Esophagus squamous epithelium (tissue), 5 donors: ENCODE results near the gene BCAT1. TPM values are rescaled to one million over a fixed set of nuclear protein-coding genes. Genes with fewer than 3 reads are reported as not detected.

Experiments
- DNase-seq: peaks from one replicate; lab custom pipeline; 2025; lab: John Stamatoyannopoulos, UW
- H3K27ac ChIP-seq, 4 donors: fragments of 200-600 bp; sonication (generic); one replicate each; pipeline ENCODE4 v1.5.1; 2016 to 2019; ENCODE audit warnings: mild to moderate bottlenecking in 1 of 4
- H3K27me3 ChIP-seq, 4 donors: fragments of 200-600 bp; sonication (generic); 1 replicate in 3 of 4; 2 replicates in 1 of 4; pipeline versions ENCODE4 v1.5.1 to v1.6.0; 2017 to 2021; ENCODE audit warnings: antibody characterized with exemption in 1 of 4
- H3K36me3 ChIP-seq, 3 donors: fragments of 200-600 bp; sonication (generic); one replicate each; pipeline ENCODE4 v1.5.1; 2016 to 2019
- H3K4me1 ChIP-seq, 3 donors: fragments of 200-600 bp; sonication (generic); one replicate each; pipeline ENCODE4 v1.5.1; 2017 to 2019
- H3K4me3 ChIP-seq, 4 donors: fragments of 200-600 bp; sonication (generic); 1 replicate in 3 of 4; 2 replicates in 1 of 4; pipeline ENCODE4 v1.5.1; 2016 to 2019; ENCODE audit warnings: mild to moderate bottlenecking in 2 of 4, moderate library complexity in 1 of 4
- H3K9me3 ChIP-seq, 3 donors: fragments of 200-600 bp; sonication (generic); one replicate each; pipeline ENCODE4 v1.5.1; 2016 to 2019
- POLR2A ChIP-seq, 4 donors: fragments of 450-650 bp; IDR thresholded peaks; one replicate each; pipeline ENCODE4 v1.6.1; 2017; ENCODE audit warnings: antibody characterized with exemption in 4 of 4, mild to moderate bottlenecking in 4 of 4, moderate library complexity in 3 of 4
- WGBS, 2 donors: methylation state at CpG; one replicate each; pipeline ENCODE4 v1.1.5; 2018; 5-methylcytosine and 5-hydroxymethylcytosine counted together
- intact Hi-C: fragments of 100-400 bp; cut with DNase I; formaldehyde crosslinking; loops from one replicate; pipeline ENCODE4 v1.15.0; 2022
- total RNA-seq, 4 donors: library from RNA; depleted of rRNA; stranded (reverse); fragments of >200 nt; gene quantifications; one replicate each; pipeline ENCODE4 v1.1.0, GENCODE V29; 2016
- TF ChIP-seq, protein P1 (sequence below), 6 experiments: fragments of 450-650 bp in 4 of 6; fragments of 200-600 bp in 2 of 6; sonication (generic) in 2 of 6; IDR thresholded peaks; one replicate each; pipeline ENCODE4 v1.5.1; 2016 to 2019; ENCODE audit warnings: antibody characterized with exemption in 6 of 6, mild to moderate bottlenecking in 4 of 6, moderate library complexity in 4 of 6
- donor health status: DM: yes; HTN: yes; CAD: no.

BCAT1 gene
- total RNA-seq, 4 donors from 2014 or later = 0.87 to 28.3 (median 9.6) TPM

DNA sequence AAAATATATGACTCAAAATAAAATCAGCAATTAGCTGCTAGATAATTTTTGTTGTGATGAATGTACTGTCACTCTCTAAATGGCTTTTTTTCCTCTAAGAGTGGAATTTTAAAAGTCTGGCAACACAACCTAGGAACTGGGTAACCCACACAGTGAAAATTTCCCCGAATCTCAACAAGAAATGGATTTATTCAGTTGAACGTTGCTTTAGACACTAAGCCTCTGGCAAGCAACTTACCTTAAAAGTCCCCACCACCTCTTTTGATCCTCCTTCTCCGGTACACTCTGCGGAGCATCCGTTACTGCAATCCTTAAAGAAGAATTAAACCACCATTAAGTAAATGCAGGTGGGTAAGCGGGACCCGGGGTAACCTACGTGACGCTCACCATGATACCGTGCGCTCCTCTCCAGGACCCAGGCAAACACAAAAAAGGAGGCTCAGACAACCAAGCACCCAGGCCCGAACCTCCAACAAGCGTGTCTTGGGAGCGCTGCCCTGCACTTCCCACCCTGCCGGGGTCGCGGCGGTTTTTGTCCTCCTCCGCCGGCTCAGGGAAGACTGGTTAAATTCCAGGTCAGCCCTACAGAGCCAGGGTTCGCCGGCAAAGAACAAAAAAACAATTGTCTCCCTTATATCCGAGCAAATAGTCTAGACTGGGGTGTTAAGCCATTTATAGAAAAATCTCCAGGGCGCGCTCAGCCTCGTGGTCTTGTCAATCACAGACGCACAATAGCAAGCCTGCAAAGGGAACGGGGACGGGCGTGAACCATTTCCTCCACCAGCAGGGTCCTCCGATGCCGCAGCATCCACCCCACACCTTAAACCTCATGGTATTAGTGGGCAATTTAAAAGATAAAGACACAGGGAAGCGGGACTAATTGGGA lies 47.1 kb downstream of the BCAT1 start:
- Histone ChIP-seq H3K4me3 (peak overlapping the region; percentile 43 to 79 (median 52)), H3K36me3 (no peaks in the 10 kb centered on the region), H3K9me3 (no peaks in the 10 kb centered on the region), H3K4me1 (peaks cover 0 to 34% (median 11%) of the 10 kb centered on the region in 3 donors), H3K27ac (peak overlapping the region in 2 of 4 donors; percentile 68 to 73), H3K27me3 (peaks cover 0 to 41% (median 0%) of the 10 kb centered on the region in 4 donors)
- TF ChIP-seq, protein P1, sequence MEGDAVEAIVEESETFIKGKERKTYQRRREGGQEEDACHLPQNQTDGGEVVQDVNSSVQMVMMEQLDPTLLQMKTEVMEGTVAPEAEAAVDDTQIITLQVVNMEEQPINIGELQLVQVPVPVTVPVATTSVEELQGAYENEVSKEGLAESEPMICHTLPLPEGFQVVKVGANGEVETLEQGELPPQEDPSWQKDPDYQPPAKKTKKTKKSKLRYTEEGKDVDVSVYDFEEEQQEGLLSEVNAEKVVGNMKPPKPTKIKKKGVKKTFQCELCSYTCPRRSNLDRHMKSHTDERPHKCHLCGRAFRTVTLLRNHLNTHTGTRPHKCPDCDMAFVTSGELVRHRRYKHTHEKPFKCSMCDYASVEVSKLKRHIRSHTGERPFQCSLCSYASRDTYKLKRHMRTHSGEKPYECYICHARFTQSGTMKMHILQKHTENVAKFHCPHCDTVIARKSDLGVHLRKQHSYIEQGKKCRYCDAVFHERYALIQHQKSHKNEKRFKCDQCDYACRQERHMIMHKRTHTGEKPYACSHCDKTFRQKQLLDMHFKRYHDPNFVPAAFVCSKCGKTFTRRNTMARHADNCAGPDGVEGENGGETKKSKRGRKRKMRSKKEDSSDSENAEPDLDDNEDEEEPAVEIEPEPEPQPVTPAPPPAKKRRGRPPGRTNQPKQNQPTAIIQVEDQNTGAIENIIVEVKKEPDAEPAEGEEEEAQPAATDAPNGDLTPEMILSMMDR (IDR thresholded peaks at IDR 0.05) = no peak
- no peak for TF ChIP-seq POLR2A (IDR thresholded peaks at IDR 0.05)
- intact Hi-C loops = no loop called here
- no peak for DNase-seq
- 37% methylated on average over 20 to 25 of the region's 33 CpGs for WGBS, 2 donors

DNA sequence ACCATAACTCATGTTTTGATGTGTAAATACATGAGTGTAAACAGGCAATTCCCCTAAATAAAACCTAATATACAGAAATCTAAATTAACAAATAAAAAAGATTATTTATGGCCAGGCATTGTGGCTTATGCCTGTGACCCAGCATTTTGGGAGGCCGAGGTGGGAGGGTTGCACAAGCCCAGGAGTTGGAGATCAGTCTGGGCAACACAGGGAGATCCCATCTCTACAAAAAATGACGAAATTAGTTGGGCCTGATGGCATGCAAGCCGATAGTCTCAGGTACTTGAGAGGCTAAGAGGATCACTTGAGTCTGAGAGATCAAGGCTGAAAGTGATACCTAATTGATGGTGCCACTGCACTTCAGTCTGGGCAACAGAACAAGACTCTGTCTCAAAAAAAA lies 48.7 kb downstream of the BCAT1 start:
- Histone ChIP-seq H3K4me1 (peaks cover 0 to 40% (median 11%) of the 10 kb centered on the region in 3 donors), H3K27ac (no peak overlapping the region), H3K4me3 (no peak overlapping the region), H3K9me3 (no peaks in the 10 kb centered on the region), H3K27me3 (peaks cover 0 to 33% (median 0%) of the 10 kb centered on the region in 4 donors), H3K36me3 (no peaks in the 10 kb centered on the region)
- no peak for DNase-seq
- 73 to 87% methylated on average over 3 of the region's 3 CpGs for WGBS, 2 donors
- TF ChIP-seq POLR2A (IDR thresholded peaks at IDR 0.05) = no peak
- TF ChIP-seq, protein P1 (IDR thresholded peaks at IDR 0.05) = no peak
- intact Hi-C loops = no loop called here

DNA sequence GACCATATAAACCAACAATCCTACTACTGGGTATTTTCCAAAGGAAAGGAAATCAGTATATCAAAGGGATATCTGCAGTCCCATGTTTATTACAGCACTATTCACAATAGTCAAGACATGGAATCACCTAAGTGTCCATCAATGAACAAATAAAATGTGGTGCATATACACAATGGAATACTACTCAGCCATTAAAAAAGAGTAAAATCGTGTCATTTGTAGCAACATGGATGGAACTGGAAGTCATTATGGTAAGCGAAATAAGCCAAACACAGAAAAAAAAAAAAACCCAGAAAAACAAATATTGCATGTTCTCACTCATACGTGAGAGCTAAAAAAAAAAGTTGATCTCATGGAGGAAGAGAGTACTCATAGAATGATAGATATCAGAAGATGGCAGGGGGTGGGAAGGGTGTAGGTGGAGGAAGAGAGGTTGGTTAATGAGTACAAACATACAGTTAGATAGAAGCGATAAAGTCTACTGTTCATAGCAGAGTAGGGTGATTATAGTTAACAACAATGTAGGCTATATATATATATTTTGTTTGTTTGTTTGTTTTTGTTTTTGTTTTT lies 49.3 kb downstream of the BCAT1 start:
- Histone ChIP-seq H3K36me3 (no peaks in the 10 kb centered on the region), H3K27me3 (peaks cover 0 to 31% (median 0%) of the 10 kb centered on the region in 4 donors), H3K27ac (no peak overlapping the region), H3K4me1 (peaks cover 0 to 42% (median 11%) of the 10 kb centered on the region in 3 donors), H3K9me3 (no peaks in the 10 kb centered on the region), H3K4me3 (no peak overlapping the region)
- 90% methylated on average over 4 of the region's 4 CpGs for WGBS, 2 donors
- intact Hi-C loops = no loop called here
- TF ChIP-seq, protein P1 (IDR thresholded peaks at IDR 0.05) = no peak
- no peak for TF ChIP-seq POLR2A (IDR thresholded peaks at IDR 0.05)
- no peak for DNase-seq

DNA sequence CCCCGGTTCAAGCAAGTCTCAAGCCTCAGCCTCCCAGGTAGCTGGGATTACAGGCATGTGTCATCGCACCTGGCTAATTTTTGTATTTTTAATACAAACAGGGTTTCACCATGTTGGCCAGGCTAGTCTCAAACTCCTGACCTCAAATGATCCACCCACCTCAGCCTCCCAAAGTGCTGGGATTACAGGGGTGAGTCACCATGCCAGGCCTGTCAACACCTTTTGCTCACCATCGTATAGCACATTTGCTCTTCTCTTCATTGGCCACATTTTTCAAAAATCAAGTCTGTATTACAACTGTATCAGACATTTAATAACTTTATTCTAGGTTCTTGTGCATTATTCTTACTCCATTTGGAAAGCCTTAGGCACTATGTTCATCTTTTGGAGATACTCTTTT lies 50.3 kb downstream of the BCAT1 start:
- WGBS, 2 donors = 79 to 84% methylated on average over 3 of the region's 3 CpGs
- TF ChIP-seq, protein P1 (IDR thresholded peaks at IDR 0.05) = no peak
- TF ChIP-seq POLR2A (IDR thresholded peaks at IDR 0.05) = no peak

DNA sequence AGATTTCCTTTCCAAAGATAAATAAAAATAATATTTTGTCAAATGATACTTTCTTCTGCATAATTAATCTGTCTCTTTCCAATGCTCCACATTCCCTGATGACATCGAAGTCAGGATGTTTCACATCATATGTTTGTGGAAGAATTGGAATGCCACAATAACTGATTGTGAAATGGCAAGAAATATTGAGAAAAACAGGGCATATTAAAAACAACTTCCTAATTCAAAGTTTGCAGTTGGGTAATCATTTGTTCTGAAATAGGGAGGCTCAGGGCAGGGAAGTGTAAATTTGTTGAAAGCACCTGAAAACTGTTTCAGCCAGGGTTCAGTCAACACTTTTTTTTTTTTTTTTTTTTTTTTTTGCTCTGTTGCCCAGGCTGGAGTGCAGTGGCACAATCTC lies 50.7 kb downstream of the BCAT1 start:
- WGBS, 2 donors = 55 to 74% methylated on average over 1 of the region's 1 CpG
- peaks cover 0 to 17% (median 0%) of the 10 kb centered on the region in 4 donors for H3K27me3 ChIP-seq
- H3K4me1 ChIP-seq = peaks cover 0 to 37% (median 11%) of the 10 kb centered on the region in 3 donors
- no peaks in the 10 kb centered on the region for H3K36me3 ChIP-seq
- intact Hi-C loops = no loop called here
- no peak overlapping the region for H3K4me3 ChIP-seq
- H3K9me3 ChIP-seq = no peaks in the 10 kb centered on the region
- TF ChIP-seq, protein P1 (IDR thresholded peaks at IDR 0.05) = no peak
- TF ChIP-seq POLR2A (IDR thresholded peaks at IDR 0.05) = no peak
- no peak for DNase-seq
- H3K27ac ChIP-seq = no peak overlapping the region

More for the DNA sequence above, 50.3 kb downstream of the BCAT1 start:
- H3K27ac ChIP-seq = no peak overlapping the region
- H3K27me3 ChIP-seq = peaks cover 0 to 22% (median 0%) of the 10 kb centered on the region in 4 donors
- H3K36me3 ChIP-seq = no peaks in the 10 kb centered on the region
- intact Hi-C loops = no loop called here
- no peaks in the 10 kb centered on the region for H3K9me3 ChIP-seq
- no peak overlapping the region for H3K4me3 ChIP-seq
- DNase-seq = no peak
- peaks cover 0 to 41% (median 11%) of the 10 kb centered on the region in 3 donors for H3K4me1 ChIP-seq
